K562 (cell line): ENCODE data around the gene DTL. TPM values are rescaled to one million over a fixed set of nuclear protein-coding genes. Genes with fewer than 3 reads are reported as not detected.
A peak's percentile ranks its signal among the peaks of the same experiment; 100 is the strongest.

Experiments
- ARHGAP35 ChIP-seq: fragments of 450-650 bp; IDR thresholded peaks from 2 replicates; pipeline ENCODE4 v1.6.1; 2018; ENCODE audit not compliant: partially characterized antibody
- CUX1 ChIP-seq: fragments of 200-800 bp; sonication (Bioruptor generic); IDR thresholded peaks from 2 replicates; pipeline ENCODE4 v1.6.1; 2016; ENCODE audit warnings: missing genetic modification characterization, missing compliant biosample characterization
- DNMT1 ChIP-seq: fragments of 450-650 bp; IDR thresholded peaks from 2 replicates; pipeline ENCODE4 v1.6.1; 2016; ENCODE audit warnings: antibody characterized with exemption, mild to moderate bottlenecking
- ESRRB ChIP-seq: fragments of 250-450 bp; sonication (Bioruptor Pico); IDR thresholded peaks from 2 replicates; pipeline ENCODE4 v1.5.0; 2020; ENCODE audit warnings: mild to moderate bottlenecking, moderate library complexity, borderline replicate concordance
- HIVEP1 ChIP-seq: fragments of 250-450 bp; sonication (Bioruptor Pico); IDR thresholded peaks from 2 replicates; pipeline ENCODE4 v1.4.0; 2020; ENCODE audit warnings: mild to moderate bottlenecking
- ID3 ChIP-seq, 2 experiments: fragments of 250-450 bp in 1 of 2; fragments of 450-650 bp in 1 of 2; sonication (Bioruptor Pico) in 1 of 2; IDR thresholded peaks; 2 replicates each; pipeline versions ENCODE4 v1.6.1 to v1.8.0; 2016 to 2021; ENCODE audit warnings: mild to moderate bottlenecking in 2 of 2, moderate library complexity in 2 of 2, missing compliant biosample characterization in 1 of 2, missing genetic modification characterization in 1 of 2
- KDM2B ChIP-seq: fragments of 250-450 bp; sonication (Bioruptor Pico); IDR thresholded peaks from 2 replicates; pipeline ENCODE4 v1.8.0; 2021; ENCODE audit warnings: mild to moderate bottlenecking, moderate library complexity
- NCOA2 ChIP-seq, 2 experiments: fragments of 450-650 bp; IDR thresholded peaks; 2 replicates each; pipeline ENCODE4 v1.6.1; 2018; ENCODE audit warnings: mild to moderate bottlenecking in 2 of 2, moderate library complexity in 1 of 2; ENCODE audit not compliant: partially characterized antibody in 2 of 2
- NFIX ChIP-seq: fragments of 250-450 bp; sonication (Bioruptor Pico); IDR thresholded peaks from 2 replicates; pipeline ENCODE4 v1.4.0; 2020; ENCODE audit warnings: low read depth, mild to moderate bottlenecking, moderate library complexity
- NFRKB ChIP-seq: fragments of 450-650 bp; IDR thresholded peaks from 2 replicates; pipeline ENCODE4 v1.6.1; 2016; ENCODE audit warnings: low read depth
- NUFIP1 ChIP-seq: fragments of 450-650 bp; IDR thresholded peaks from 2 replicates; pipeline ENCODE4 v1.6.1; 2018; ENCODE audit not compliant: partially characterized antibody
- PHF20 ChIP-seq: fragments of 450-650 bp; IDR thresholded peaks from 2 replicates; pipeline ENCODE4 v1.6.1; 2018; ENCODE audit not compliant: partially characterized antibody
- PHF8 ChIP-seq: fragments of 200-600 bp; sonication (generic); IDR thresholded peaks from 2 replicates; pipeline ENCODE4 v1.6.1; 2012; ENCODE audit warnings: mixed run types, mild to moderate bottlenecking, inconsistent platforms, low read length, moderate library complexity, borderline replicate concordance
- RB1 ChIP-seq: fragments of 450-650 bp; IDR thresholded peaks from 2 replicates; pipeline ENCODE4 v1.6.1; 2017; ENCODE audit warnings: low read depth, mild to moderate bottlenecking
- RUNX1 ChIP-seq: sonication (generic); IDR thresholded peaks from 2 replicates; pipeline ENCODE4 v1.6.1; 2016; ENCODE audit warnings: antibody characterized with exemption, low read depth
- SIRT6 ChIP-seq: IDR thresholded peaks from one replicate; pipeline ENCODE4 v1.6.1; 2012; ENCODE audit warnings: low read depth, mild to moderate bottlenecking, control low read depth, inconsistent platforms, low read length, moderate library complexity
- SMARCC2 ChIP-seq: fragments of 450-650 bp; IDR thresholded peaks from 2 replicates; pipeline ENCODE4 v1.6.1; 2017; ENCODE audit warnings: antibody characterized with exemption, moderate library complexity, mild to moderate bottlenecking, low read depth
- SMC3 ChIP-seq: conservative IDR thresholded peaks from 2 replicates; pipeline ENCODE4 v1.6.1; 2011; ENCODE audit warnings: low read depth, low read length, improper control_type of control experiment; ENCODE audit not compliant: insufficient read depth
- ZC3H4 ChIP-seq: sonication (generic); formaldehyde crosslinking; IDR thresholded peaks from 2 replicates; pipeline ENCODE4 v1.9.0; 2021; ENCODE audit warnings: missing genetic modification reagents, borderline replicate concordance
- ZKSCAN8 ChIP-seq: fragments of 200-800 bp; sonication (Bioruptor generic); IDR thresholded peaks from 2 replicates; pipeline ENCODE4 v1.6.1; 2016; ENCODE audit warnings: missing genetic modification characterization, missing compliant biosample characterization
- ZNF143 ChIP-seq: sonication (generic); formaldehyde crosslinking; IDR thresholded peaks from 2 replicates; pipeline ENCODE4 v1.9.0; 2022; ENCODE audit warnings: mild to moderate bottlenecking, missing genetic modification reagents
- ZNF324 ChIP-seq: fragments of 250-450 bp; sonication (Bioruptor Pico); IDR thresholded peaks from 2 replicates; pipeline ENCODE4 v1.4.0; 2020; ENCODE audit warnings: mild to moderate bottlenecking
- ZNF75A ChIP-seq: fragments of 450-650 bp; formaldehyde crosslinking; IDR thresholded peaks from 2 replicates; pipeline ENCODE4 v1.4.0; 2020; ENCODE audit warnings: mild to moderate bottlenecking
- ZSCAN32 ChIP-seq: fragments of 450-650 bp; formaldehyde crosslinking; IDR thresholded peaks from 2 replicates; pipeline ENCODE4 v1.4.0; 2020; ENCODE audit warnings: mild to moderate bottlenecking, moderate library complexity
- polyA plus RNA-seq, 8 experiments: library from polyadenylated mRNA; depleted of rRNA in 4 of 8; stranded (reverse) in 5 of 8; unstranded in 3 of 8; fragments of >200 nt; fragmentation: Nextera tagmentation in 2 of 8; fragmentation: Illumina TruSeq in 1 of 8; extraction: Ambion mirVana in 2 of 8; extraction: Trizol in 1 of 8; gene quantifications; 2 replicates each; pipeline versions ENCODE4 v1.2.1 to v1.2.3, GENCODE V29; 2011 to 2014; ENCODE audit warnings: inconsistent platforms in 1 of 8, missing spikeins in 1 of 8
- total RNA-seq, 7 experiments: library from RNA; depleted of rRNA in 6 of 7; stranded (reverse); fragments of >200 nt in 6 of 7; fragmentation: Illumina TruSeq in 2 of 7; extraction: Trizol in 2 of 7; gene quantifications; 2 replicates each; pipeline versions ENCODE4 v1.2.1 to v1.2.3, GENCODE V29; 2011 to 2021; ENCODE audit warnings: low replicate concordance in 1 of 7

Gene DTL
- total and polyA plus RNA-seq, 9 of the 15 experiments (the other 6 are each of a cell fraction or from before 2014, with no cell fraction given) = 38.3 to 81.0 (median 63.2) TPM

- no peak for TF ChIP-seq ZNF143 (CRISPR knock-in tag)
- no peak for TF ChIP-seq NFIX (CRISPR knock-in tag)
- TF ChIP-seq ESRRB = no peak; the same call in 1 of the 2 replicates
- TF ChIP-seq KDM2B (CRISPR knock-in tag) = 0 out of 2 replicates have a peak, but pooled peaks have one; percentile 34
- no peak for TF ChIP-seq SMARCC2
- TF ChIP-seq DNMT1 = peak; percentile 82; the same call in 1 of the 2 replicates
- TF ChIP-seq SMC3 = no peak; the same call in 1 of the 2 replicates
- peak; percentile 97 for TF ChIP-seq RB1
- TF ChIP-seq ARHGAP35 = no peak
- peak; percentile 54; the same call in 1 of the 2 replicates for TF ChIP-seq RUNX1
- no peak for TF ChIP-seq SIRT6
- TF ChIP-seq ZC3H4 (CRISPR knock-in tag) = no peak
- peak; percentile 43 for TF ChIP-seq ZNF75A (CRISPR knock-in tag)
- TF ChIP-seq ZKSCAN8 (CRISPR knock-in tag) = no peak
- TF ChIP-seq NCOA2 (IDR thresholded peaks at IDR 0.05; ENCODE audit: partially characterized antibody in 2 of 2) = no peak
- TF ChIP-seq NFRKB = peak; percentile 100
- TF ChIP-seq PHF8 = peak; percentile 92
- no peak for TF ChIP-seq CUX1
- TF ChIP-seq HIVEP1 (CRISPR knock-in tag) = peak; percentile 77; the same call in 1 of the 2 replicates
- no peak for TF ChIP-seq ID3 (CRISPR knock-in tag; IDR thresholded peaks at IDR 0.05)
- no peak for TF ChIP-seq ID3 (tag; IDR thresholded peaks at IDR 0.05)
- TF ChIP-seq PHF20 = peak; percentile 96
- TF ChIP-seq ZNF324 = no peak
- TF ChIP-seq ZSCAN32 = no peak; the same call in 1 of the 2 replicates
- TF ChIP-seq NUFIP1 = no peak
Measured at GRCh38 chr1:212035123-212035834, at the start of gene DTL, which contains the start of gene INTS7 (continued).
